GM18499 (cell line): ENCODE data around the gene LMCD1.

Experiments
- ATAC-seq: cut with Tn5 transposase; IDR thresholded peaks from one replicate; pipeline ENCODE4 v1.9.1; 2021; ENCODE audit warnings: moderate number of reproducible peaks; ENCODE audit not compliant: insufficient read depth, unreplicated experiment

The LMCD1 gene

DNA sequence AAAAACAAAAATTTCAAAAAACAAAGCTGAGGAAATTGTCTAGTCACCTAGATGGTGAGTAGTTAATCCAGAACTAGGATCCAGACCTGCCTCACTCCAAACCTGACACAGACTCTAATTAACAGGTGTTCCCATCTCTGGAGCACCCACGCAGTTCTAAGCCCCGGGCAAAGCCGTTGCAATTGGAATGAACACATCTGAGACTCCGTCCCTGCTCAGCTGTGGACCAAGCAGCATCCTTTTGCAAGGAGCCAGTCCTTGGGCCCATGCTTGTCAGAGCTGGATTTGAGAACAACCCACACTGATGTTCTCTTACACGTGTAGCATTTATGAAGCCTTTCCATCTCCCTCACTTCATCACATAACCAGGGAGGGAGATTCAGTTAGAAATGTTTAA, 54.8 kb downstream of the LMCD1 start:
- no peak for ATAC-seq

DNA sequence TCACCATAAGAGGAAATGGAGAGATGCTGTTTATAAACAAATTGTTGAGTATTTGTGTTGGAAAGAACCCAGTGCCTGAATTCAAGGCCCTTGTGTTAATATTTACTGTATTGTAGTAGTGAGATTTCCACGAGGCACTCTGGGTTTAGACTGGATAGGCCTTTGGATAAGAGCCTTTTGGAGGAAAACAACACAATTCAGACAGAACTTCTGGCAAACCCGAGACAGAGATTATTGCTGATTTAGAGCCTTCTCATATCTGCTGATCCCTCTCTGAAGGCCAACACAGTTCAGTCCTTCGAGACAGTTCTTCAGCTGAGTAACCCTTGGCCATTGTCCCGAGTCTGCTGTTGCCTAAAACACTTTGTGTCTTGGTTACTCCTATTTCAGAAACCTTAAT, 55.7 kb downstream of the LMCD1 start:
- ATAC-seq, result no peak

DNA sequence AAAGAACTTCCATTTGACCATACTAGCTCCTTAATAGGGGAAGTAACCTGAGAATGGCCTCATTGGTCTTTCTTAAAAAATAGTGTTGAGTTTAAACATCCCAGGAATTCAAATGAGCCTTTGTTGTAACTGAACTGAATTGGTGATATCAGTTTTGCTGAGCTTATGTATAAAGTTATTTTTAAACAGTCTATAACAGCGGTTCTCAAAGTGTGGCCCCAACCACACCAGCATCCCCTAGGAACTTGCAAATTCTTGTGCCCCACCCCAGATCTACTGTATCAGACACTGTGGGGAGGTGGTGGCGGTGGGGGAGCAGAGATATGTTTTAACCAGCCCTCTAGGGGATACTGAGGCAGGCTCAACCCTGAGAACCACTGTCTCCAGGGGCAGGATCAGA, 57.0 kb downstream of the LMCD1 start:
- no peak for ATAC-seq

DNA sequence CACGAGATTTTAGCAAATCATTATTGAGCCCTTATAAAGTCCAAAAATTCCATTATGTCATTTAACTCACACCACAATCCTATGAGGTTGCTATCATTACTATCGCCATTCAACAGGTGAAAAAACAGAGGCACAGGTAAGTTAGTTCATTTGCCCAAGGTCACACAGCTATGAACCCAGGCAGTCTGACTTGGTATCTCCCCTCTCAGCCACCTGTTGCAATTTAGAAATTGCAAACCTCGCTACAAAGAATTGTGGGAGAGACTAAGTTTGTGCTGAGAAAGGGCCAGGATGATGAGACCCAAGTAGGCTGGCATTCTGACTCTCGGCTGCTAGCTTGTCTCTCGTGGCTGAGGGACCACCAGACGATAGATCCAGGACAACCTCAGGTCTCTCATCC, 57.7 kb downstream of the LMCD1 start:
- no peak for ATAC-seq

DNA sequence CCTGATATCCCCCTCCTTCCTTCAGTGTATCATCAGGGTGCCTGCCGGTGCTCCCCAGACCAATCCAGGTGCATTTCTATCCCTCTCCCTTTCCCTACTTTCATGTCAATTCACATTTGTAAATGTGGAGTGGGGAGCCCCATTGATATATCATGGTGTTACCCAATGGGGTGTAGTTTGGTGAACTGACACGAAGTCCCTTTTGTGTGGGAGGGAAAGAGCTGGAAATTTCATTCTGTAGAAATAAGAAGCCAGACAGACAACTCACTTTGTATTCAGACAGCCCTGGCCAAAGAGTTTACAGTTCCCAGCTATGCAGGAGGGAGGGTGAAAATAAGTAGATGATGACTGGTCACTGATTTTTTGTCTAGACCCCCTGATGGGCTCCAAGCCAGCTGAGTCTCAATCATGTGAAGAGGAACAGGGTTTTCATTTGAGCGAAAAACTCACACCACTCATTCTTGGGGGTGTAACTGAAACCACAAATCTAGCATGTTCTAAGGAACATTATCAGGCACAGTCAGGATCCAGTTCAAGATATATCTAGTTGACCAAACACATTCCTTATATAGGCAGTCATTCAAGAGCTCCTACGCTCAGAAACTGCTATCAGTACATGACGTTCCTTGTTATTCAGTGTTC, 58.9 kb downstream of the LMCD1 start:
- no peak for ATAC-seq

DNA sequence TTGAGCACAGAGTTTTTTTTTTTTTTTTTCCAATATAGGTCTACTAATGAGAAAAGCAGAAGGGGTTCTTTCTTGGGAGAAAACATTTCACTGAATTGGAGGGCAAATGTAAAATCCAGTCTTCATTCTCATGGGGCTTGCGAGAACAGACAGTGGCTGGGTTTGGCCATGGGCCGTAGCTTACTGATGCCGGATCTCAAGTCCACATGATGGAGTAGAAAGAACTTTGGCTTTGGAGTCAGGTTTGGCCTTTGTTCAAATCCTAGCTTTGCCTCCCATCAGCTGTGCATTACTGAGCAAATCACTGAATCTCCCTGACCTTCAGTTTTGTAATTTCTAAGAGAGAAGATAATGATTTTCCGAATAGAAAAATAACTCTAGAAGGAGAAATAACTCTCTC, 59.7 kb downstream of the LMCD1 start:
- no peak for ATAC-seq

DNA sequence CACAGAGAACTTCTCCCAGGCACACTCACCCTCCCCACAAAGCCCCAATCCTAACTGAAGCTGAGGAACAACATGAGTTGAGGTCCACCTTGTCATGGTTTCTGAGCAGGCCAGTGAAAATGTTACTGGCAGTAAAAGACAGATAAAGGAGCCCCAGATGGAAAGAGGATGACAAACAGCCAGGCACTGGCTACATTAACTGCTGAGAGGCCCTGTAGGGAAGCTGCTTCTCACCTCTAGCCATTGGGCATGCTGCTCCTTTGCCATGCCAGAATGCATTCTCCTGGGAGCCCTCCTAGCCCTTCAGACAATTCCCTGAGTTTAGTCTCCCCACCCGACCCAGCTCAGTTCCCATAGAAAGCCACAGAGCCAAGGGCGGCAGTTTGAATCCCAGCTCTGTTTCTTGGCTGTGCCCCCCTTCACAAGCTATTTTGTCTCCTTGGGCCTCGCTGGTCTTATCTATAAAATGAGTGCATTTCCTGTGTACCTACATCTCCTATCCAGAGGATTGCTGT, 60.5 kb downstream of the LMCD1 start:
- no peak for ATAC-seq

DNA sequence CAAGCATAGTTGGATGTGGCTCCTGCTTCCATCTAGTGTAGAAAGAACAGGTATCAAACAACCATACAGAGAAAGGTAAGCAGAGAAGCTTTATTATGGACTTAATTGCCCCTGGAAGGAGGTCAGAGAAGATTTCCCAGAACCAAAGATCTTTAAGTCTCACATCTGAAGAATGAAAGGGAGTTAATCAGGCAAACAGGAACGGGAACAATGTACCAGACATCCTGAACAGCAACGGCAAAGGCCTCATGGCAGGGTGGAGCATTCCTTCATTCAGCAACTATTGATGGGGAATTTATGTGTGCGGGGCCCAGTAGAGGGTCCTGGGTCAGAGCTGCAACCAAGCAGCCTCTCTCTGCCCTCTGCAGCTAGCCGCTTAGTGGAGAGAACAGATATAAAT, 61.5 kb downstream of the LMCD1 start:
- no peak for ATAC-seq

DNA sequence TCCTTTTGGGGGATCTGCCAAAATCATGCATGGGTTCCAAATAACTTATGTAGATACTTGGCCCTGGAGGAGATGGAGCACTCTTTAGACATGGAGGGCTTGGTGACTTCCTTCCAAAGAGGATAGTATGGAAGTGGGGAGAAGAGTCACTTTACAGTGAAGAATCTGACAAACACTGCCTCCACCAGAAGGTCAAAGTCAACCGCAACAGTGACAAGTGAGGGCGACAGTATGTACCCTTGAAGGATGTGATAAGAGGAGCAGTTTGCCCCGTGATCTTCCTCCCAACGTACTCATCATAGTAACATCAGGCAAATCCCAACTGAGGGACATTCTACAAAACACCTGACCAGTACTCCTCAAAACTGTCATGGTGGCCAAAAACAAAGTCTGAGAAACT, 62.0 kb downstream of the LMCD1 start:
- no peak for ATAC-seq

DNA sequence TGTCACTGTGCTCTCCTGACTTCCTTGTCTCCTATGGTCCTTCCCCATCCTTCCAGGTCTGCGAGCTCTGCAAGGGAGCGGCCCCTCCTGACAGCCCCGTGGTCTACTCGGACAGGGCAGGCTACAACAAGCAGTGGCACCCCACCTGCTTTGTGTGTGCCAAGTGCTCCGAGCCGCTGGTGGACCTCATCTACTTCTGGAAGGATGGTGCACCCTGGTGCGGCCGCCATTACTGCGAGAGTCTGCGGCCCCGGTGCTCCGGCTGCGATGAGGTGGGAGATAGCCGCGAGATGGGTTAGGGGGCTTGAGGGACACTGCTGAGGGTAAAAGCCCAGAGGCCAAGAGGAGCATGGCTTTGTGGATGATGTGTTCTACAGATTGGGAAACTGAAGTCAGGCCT, 63.8 kb downstream of the LMCD1 start:
- no peak for ATAC-seq

DNA sequence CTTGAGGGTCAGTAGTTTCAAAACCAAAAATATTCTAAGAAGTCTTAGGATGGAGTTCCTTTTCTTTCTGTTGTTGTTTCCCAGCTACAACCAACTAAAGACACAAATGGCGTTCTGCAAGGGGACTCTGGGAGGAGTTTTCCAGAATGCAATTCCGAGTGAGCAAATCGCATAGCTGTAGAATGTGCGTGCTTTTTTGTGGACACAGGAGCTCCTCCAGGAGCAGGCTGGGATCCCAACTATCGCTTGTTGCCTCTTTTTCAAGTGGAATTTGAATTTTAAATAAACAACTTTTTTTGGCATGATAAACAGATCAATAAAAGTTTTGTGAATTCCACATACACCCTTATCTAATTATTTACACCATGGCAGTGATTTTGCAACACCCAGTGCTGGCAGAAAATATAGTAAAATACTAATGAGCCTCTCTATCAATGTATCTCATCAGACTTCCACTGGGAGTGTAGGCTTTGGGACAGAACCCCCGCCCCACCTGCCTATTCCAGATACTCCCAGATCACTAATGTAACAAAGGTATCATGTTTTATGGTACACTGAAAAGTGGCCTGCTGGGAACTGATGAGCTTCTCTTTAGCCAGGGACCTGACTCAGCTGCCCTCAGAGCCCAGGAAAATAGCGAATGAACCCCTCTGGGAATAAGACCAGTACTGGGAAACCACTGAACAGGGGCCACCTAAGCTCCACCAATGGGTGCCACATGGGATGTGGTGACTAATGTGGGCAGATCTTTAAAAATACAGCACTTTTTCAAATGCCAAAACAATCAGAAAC, 66.4 kb downstream of the LMCD1 start:
- ATAC-seq, result no peak

DNA sequence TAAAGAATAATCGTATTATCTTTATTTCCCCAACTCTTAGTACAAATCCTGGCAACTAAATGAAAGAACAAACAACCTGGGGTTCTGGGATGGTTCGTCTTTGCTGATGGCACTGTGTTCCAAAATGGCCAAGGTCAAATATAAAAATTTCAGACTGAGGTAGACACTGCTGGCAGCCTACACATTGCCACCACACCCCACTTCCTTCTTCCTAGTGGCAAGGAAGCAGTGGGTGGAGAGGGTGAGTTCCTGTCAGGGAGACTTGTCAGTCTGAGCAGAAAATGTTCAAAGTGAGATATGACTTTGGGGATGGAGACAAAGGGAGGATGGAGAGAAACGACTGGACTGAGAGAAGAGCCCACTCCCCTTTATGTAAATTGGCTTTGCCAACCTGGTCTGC, 69.6 kb downstream of the LMCD1 start:
- ATAC-seq, result no peak

DNA sequence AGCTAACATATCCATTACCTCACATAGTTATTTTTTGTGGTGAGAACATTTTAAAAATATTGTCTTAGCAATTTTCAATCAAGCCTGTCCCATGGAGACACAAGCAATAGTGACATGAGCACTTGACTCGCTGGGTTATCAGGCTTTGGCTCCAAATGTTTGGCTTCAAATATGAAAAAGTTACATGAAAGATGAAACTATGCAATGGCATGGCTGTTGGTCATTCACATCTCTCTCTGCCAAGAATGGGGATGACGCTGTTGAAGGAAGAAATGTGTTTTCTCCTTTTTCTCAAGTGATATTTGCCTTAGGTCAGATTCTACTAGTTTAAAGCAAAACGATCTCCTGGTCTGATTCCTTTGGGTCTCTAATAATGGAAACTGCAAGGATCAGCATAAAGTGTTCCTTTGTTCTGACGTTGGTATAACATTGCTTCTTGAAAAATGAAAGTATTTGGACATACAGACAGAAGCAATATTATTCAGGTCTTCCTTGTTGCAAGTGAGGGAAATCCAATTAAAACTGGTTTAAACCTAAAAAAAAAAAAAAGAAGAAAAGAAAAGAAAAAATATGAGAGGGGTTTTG, 71.8 kb downstream of the LMCD1 start:
- ATAC-seq, result no peak

DNA sequence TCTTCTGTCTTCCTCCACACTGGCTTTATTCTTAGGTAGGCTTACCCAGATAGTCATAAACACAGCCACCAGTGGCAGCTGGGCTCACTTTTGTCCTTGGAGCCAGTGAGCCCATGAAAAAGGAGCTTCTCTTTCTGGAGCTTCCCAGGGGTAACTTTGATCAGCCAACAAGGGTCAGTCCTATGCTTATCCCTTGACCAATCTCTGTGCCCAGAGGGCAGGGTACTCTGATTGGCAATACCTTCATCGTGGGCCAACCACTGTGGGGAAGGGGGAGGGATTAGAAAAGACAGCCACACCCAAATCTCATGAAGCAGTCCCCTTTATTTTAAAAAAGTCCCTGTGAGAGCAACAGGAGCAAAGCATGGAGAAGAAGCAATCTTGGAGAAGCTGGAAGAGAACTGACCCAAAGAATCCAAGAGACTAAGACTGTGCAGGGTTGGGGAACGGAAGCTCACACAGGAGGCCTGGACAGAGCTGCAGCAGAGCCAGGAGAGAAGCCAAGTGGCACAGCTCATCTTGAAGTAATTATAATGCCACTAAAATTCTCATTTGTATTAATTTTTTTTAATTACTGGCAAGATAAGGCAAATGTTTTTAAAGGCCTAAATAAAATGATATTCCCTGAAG, 72.5 kb downstream of the LMCD1 start:
- no peak for ATAC-seq

DNA sequence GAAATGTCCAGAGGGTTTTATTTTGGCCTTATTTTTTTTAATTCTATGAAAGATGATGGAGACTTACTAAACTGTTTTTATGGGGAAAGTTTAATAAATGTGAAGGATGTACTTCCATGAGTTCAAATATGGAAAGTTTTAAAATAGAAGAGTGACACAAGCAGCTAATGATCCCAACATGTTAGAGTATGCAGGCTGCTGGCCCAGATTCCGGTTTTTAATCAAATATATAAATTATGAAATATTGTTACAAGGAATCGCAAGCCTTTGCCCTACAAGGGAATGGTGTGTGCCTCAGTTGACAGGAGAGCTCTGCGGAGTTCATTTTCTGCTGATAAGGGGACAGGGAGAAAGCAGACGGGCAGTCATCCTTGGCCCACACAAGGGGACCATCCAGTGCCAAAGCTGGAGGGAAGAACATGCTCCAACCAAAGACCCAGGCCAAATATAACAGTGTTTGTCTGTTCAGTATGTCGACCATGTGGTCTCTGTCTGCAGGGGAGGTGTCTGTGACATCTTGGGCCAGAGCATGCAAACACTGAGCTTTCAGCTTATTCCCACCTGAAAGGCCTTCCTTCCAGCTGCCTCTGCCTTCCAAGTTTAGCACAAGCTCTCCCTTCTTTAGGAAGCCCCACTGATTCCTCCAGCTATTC, 73.2 kb downstream of the LMCD1 start:
- ATAC-seq, result no peak

DNA sequence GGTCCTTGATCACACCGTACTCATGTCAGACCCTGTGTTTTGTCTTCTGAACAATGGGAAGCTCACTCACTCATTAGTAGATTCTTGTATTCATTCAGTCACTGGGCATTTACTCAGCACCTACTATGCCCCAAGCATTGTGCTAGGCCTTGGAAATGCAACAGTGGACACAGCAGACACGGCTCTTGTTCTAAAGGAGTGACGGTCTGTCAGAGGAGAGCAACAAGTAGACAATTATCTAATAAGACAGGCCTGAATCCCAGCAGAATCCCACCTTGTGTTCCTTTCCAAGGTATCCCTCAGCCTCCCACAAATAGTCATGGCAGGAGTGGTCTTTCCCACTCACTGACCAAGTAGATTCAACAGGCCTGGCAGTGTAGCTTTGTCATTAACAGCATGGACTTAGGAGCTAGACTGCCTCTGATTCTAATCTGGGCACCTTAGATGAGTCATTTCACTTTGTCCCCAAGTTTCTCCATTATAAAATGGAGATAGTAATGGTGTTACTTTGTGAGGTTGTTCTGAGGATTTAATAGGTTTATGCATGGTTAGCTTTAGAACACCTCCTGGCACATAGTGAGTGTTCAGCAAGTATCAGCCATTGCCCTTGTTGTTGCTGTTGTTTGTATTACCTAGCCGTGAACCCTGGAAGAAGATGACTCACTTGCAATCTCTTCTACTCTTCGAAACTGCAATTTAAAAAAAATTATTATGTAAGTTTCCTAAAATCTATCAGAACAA, 73.9 kb downstream of the LMCD1 start:
- ATAC-seq, result no peak

DNA sequence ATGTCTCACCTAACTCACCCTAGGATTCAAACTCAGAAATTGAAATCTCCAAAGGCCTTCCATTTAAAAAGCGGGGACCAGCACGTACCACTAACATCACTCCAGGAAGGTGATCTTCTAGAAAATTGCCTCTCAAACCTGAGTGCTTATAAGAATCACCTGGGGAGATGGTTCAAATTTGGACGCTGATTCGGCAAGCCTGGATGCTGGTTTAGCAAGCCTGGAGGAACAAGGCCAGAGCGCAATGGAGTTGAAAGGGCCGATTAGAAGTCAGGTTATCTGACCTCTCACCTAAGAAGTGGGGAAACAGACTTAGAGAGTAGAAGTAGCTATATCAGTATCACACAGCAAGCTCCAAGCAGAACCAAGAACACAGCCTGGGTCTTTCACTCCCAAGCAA, 74.8 kb downstream of the LMCD1 start:
- ATAC-seq, result no peak

DNA sequence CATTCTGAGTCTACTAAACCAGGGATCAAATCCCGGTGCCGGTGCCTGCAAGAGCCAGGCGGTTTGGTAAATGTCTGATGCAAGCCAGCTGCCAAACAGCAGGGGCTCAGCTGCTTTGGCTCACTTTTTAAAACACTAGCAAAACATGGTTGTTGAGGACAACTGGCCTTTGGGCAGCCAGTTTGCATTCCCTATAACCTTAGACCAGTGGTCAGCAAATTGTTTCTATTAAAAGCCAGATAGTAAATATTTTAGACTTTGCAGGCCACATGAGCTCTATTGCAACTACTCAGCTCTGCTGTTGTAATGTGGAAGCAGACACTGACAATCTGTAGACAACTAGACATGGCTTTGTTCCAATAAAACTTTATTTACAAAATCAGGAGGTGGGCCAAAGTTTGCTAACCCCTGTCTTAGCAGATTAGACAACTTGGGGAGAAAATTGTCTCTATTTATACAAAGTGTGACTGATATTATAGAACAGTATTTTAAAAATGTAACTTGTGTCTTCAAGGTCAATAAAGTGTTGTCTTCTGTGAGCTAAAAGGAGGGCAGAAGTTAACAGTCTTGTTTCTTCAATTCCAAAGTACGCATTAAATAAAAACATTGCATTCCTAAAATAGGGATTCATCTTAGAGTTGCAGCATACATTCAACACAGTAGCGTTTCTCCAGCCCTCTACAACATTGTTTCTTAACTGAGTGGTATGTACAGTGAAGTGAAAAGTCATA, 75.4 kb downstream of the LMCD1 start:
- ATAC-seq, result no peak

DNA sequence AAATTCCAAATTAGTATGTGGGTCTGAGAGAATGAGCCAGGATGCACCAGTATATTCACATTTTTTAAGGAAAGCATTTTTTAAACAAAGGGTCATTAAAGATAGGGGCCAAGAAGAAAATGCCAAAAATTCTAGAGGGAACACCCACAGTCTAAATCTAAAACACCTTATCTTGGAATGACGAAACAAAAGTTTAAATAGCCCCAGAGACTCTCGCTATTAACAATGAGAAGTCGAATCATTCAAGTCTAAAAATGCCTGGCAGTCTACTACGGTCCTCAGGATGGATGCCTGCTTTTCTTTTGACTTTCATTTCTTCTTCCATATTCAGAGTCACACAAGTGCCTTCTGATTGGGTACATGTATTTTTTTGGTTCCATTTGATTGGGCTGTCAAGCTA, 76.7 kb downstream of the LMCD1 start:
- ATAC-seq, result no peak
